GM21528 (cell line): ENCODE data around the gene LEMD3.
A peak's percentile ranks its signal among the peaks of the same experiment; 100 is the strongest.
"Not testable (repeated sequence)": the region's sequence is repeated elsewhere in the genome, so short reads cannot be mapped to it uniquely, and the experiment has no call there.

ENCODE experiments used
- ATAC-seq: cut with Tn5 transposase; IDR thresholded peaks from one replicate; pipeline ENCODE4 v1.9.1; 2021; ENCODE audit warnings: mild to moderate bottlenecking, moderate library complexity; ENCODE audit not compliant: unreplicated experiment, low FRiP score

Gene LEMD3

GRCh38 chr12:65276916-65277530 is 107.6 kb downstream of the LEMD3 start:
- no peak for ATAC-seq

- ATAC-seq = no peak
Observed at GRCh38 chr12:65277994-65278575, 108.7 kb downstream of the LEMD3 start.

DNA sequence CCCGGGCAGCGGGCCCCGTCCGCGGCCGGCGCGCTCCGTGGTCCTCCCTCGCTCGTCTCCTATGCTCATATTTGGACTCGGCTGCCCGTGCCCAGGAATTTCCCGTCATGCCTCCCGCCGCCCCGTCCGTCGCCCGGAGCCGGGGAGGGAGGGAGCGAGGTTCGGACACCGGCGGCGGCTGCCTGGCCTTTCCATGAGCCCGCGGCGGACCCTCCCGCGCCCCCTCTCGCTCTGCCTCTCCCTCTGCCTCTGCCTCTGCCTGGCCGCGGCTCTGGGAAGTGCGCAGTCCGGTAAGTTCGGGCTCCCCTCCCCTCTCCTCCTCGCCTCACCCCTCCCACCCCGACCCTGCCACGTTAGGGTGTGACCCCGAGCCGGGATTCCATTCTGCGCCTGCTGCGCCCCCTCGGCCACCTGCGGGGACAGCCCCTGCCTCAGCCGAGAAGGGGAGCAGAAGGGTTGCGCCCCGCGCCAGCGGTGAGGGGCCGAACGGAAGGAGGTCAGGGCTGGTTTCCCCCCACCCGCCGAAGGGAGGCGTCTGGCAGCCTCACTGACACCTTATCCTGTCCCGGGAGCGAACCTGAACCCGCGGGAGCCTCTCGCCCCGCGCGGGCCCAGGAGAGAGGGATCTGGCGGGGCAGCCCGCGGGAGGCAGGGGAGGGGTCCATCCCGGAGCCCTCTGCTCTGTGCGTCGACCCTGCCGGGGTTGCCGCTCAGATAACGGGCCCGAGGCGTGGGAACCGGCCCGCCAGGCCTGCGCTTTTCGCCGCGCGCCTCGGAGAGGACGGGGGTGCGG is 109.4 kb downstream of the LEMD3 start, which contains the start of gene MSRB3:
Gene MSRB3 (plus strand): TSS at position 108 of the 793 bp plus-strand sequence. CDS start 29,897 bp downstream, outside the sequence.
- peak; percentile 57 for ATAC-seq

DNA sequence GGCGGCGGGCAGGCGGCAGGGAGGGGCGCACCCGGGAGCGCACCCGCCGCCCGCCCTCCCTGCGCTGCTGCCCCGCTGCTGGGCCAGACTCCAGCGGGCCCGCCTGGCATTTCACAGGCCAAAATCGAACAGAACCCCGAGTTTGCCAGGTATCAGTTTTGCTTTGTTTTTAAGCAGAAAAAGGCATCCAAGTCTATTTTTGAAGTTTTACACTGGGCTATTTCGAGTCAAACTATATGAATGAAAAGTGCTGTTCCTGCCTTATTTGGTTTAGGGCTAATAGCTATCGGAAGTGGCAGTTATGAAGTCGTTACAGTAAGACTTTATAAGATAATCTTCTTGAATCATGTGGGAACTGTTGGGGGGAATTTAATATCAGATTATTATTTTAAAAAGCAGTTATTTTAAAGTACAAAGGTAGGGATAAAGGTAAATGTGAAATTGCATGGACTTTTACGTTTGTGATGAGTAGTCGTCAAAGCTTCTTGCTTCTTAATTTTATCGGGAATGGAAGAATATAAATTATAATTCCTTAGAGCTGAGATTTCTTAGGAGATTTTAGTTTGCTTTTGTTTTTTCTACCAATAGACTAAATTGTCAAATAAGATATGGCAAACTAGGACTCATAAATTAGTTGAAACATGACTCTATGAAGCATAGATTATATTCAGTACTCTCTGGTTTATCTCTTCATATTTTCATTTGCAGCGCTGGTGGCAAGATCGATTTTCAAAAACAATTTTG is 110.2 kb downstream of the LEMD3 start:
- ATAC-seq = peak; percentile 48

DNA sequence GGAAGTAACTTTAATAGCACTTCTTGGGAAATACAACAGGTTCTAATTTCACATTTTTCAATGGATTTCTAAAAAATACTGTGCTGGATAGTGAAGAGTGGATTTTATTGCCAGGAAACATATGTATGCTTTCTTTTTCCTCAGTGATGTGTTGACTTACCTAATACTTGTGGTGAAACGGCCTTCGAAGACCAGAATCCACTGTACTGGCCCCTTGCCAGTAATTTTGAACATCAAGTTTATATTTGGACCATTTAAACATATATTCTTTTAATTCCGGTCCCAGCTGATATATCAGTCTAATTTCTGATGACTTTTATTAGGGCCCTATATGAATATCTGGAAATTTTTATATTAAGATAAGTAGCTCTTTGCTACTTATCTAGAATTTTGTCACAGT is 110.9 kb downstream of the LEMD3 start:
- no peak for ATAC-seq

- ATAC-seq = no peak
Observed at GRCh38 chr12:65282840-65283239, 113.5 kb downstream of the LEMD3 start.

DNA sequence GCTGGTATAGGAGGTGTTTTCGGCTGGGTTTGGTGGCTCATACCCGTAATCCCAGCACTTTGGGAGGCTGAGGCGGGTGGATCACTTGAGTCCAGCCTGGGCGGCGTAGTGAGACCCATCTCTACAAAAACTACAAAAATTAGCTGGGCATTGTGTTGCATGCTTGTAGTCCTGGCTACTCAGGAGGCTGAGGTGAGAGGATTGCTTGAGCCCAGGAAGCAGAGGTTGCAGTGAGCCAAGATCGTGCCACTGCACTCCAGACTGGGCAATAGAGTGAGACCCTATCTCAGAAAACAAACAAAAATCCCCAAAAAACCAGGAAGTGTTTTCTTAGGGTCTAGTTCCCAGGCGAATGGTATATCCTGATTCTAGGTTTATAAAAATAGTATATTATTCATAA is 116.1 kb downstream of the LEMD3 start:
- ATAC-seq = not testable (repeated sequence)

GRCh38 chr12:65287426-65287825 is 118.0 kb downstream of the LEMD3 start:
- ATAC-seq = no peak

- ATAC-seq = no peak
Observed at GRCh38 chr12:65292241-65292640, 122.9 kb downstream of the LEMD3 start.

GRCh38 chr12:65293735-65294134 is 124.4 kb downstream of the LEMD3 start:
- ATAC-seq = no peak

GRCh38 chr12:65294641-65295262 is 125.4 kb downstream of the LEMD3 start:
- no peak for ATAC-seq

DNA sequence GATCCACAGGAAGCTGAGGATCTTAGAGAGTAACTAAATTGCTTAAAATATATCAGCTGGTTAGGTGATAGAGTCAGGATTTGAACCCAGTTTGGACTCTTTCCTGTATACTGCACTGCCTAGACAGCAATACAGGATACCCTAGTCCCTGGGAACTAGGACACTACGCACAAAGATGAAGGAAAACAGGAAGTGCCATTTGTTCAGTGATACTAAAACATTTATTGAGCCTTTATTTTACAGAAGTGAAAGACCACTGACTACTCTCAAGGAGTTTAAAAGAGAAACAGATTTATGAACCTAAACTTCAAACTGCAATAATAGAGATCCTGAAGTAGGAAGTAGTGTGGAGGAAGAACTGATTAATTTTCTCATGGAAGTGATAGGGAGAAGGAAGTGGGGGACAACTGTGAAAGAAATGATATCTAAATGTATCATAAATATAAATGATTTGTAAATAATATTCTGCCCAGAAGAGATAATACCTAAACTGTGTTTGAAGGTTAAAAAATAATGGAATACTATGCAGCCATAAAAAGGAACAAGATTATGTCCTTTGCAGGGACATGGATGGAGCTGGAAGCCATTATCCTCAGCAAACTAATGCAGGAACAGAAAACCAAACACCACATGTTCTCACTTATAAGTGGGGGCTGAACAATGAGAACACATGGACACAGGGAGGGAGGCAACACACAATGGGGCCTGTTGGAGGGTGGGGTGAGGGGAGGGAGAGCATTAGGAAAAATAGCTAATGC is 127.3 kb downstream of the LEMD3 start:
- no peak for ATAC-seq
